Pulmonary artery endothelial cell (primary cell): Measurements from ENCODE around the gene DLGAP3. TPM values are rescaled to one million over a fixed set of nuclear protein-coding genes. Genes with fewer than 3 reads are reported as not detected.
A peak's percentile ranks its signal among the peaks of the same experiment; 100 is the strongest.

Experiments
- DNase-seq: peaks from one replicate; pipeline ENCODE4 v3.0.0-alpha.2; 2011; ENCODE audit warnings: low read depth, low spot score
- total RNA-seq: library from RNA; depleted of rRNA; stranded (reverse); fragments of >200 nt; gene quantifications from 2 replicates; pipeline ENCODE4 v1.2.3, GENCODE V29; 2014

The DLGAP3 gene
- total RNA-seq, 1 donor from 2014 or later = 0.33 TPM

GRCh38 chr1:34867415-34867814 is 62.0 kb downstream of the DLGAP3 start:
- no peak for DNase-seq

DNA sequence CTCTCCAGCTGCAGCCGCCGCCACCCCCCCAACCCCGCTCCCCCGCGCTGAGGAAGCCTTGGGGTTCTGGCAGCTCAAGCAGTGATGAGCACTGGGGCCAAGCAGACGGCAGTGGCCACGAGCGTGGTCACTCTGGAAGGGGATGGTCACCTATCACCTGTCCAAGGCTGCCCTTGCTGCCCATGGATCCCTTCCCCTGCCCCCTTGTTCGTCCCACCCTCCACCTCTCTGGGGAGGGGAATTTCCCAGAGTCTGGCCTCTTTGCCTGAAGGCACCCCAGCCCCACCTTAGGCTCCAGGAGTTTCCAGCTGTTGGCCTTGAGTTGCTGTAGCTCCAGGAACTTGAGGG is 62.7 kb downstream of the DLGAP3 start:
- no peak for DNase-seq

DNA sequence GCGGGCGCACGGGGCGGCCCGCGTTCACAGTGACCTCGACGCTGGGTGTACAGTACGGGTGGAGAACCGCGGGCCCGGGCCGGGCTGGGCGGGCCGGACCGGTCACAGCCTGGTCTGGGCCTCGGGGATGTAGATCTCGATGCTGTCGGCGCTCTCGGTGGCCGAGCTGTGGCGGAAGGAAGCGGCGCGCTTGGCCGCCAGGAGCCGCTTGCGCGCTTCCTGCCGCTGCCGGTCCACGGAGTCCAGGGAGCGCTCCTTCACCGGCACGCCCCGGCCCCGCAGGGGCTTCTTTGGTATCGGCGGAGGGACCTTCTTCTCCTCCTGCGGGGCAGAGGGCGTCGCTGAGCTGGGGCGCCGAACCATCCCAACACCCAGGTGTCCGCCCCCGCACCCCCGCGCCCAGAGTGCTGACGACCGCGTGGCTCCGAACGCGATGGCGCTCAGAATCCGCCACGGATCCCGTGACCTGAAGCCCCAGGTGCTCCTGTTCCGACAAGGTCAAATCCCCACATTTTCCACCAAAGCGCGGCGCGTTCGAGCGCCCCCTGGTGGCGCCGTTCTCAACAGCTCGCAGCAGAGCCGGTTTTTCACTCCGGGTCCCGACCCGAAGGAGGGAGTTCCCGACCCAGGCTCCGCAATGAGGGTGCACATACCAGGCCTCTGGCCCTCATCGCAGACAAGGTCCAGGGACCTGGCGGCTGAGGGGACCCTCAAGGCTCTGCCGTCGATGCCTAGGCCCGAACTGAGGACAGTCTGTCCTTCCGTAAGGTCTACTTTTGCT is 63.3 kb downstream of the DLGAP3 start:
- DNase-seq = no peak

GRCh38 chr1:34865573-34865972 is 63.9 kb downstream of the DLGAP3 start:
- DNase-seq = no peak

DNA sequence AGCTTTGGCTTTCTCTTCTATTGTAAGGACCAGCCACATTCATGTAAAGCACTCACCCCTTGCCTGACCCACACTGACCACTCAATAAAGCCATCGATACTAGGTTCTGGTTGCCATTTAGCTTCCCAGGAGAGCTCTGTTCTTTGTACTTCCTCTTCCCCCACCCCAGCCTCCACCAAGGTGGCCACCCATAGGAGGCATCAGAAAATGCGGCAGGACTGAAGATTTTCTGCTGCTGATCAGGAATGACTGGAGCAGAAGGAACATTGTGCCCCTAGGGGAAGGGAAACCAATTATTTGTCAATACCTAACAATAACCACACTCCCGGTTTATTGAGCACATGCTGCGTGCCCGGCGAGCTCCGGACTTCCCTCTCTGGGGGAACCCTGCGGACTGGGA is 64.7 kb downstream of the DLGAP3 start:
- DNase-seq = no peak

DNA sequence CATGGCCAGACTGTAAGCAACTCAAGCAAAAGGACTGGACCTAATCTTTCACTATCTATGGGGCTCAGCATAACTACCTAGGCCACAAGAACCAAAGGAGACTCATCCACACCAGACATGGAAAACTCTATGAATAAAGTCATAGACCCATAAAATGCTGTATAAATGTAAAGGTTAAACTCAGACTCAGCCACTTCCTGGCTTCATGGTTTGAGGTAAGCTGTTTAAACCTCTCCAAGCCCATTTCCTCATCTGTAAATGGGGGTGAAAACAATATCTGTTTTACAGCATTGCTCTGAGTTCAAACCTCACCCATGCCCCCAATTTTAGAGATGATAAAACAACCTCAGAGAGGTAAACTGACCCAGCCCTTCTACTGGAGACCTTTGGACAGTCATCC is 65.9 kb downstream of the DLGAP3 start:
- no peak for DNase-seq

- peak; percentile 80 for DNase-seq
Observed at GRCh38 chr1:34859446-34860200, 69.8 kb downstream of the DLGAP3 start, which contains the start of gene SMIM12. TSS of gene SMIM12 (minus strand) at chr1:34859749. CDS start at chr1:34855977, 3,772 bp downstream.

DNA sequence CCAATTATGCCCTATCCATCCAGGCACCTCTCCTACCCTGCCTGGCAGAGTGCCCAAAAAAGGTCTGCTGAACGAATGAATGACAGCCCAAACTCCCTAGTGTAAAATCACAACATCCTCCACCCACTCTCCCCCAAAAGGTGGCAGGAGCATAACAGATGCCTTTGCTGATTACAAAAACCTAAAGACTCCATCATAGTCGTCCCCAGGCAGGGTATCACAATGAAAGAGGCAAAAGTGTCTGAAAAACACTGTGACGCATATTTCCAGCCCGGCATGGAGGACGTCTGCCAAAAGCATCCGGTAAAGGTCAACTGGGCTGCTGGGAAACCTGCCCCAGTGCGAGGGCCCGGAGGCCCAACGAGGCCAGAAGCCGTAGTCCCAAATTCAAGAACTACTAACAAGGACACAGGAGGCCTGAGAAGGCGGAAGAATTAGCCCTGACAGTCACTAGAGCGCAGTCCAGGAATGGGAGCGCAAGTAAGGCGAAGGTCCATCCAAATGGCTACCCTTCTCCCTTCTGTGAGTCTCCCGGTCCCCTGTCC is 70.5 kb downstream of the DLGAP3 start:
- no peak for DNase-seq

DNA sequence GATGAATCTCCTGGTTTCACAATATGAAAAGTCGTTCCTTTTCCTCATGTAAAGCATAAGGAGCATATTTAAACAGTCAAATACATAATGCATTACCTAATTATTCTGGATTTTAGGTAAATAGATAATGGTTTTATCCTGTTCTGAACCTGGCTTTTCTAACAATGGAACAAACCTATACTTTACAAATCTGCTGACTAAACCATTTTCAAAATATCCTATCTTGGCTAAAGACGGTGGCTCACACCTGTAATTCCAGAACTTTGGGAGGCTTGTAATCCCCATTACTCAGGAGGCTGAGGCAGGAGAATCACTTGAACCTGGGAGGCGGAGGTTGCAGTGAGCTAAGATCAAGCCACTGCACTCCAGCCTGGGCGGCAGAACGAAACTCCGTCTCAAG is 72.8 kb downstream of the DLGAP3 start:
- no peak for DNase-seq

- DNase-seq = peak; percentile 92
Observed at GRCh38 chr1:34852677-34853217, 76.7 kb downstream of the DLGAP3 start.

GRCh38 chr1:34851431-34852105 is 77.9 kb downstream of the DLGAP3 start:
- DNase-seq = peak; percentile 54

DNA sequence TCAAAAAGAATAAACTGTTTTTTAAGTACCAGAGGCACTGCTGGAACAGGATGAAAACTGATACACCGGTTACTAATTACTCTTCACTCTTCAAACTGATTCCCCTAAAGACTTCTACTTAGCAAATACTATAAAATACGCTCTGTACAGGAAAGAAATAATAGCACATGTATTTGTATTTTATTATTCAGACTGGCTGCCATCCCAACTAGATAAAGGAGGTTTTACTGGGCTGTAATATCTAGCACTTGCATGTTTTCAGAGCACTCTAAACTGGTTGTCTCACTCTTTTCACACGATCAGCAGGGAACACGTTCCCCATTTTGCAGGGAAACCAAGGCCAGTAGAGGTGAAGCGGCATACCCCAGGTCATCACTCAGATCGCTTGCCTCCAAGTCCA is 79.1 kb downstream of the DLGAP3 start:
- DNase-seq = no peak

DNA sequence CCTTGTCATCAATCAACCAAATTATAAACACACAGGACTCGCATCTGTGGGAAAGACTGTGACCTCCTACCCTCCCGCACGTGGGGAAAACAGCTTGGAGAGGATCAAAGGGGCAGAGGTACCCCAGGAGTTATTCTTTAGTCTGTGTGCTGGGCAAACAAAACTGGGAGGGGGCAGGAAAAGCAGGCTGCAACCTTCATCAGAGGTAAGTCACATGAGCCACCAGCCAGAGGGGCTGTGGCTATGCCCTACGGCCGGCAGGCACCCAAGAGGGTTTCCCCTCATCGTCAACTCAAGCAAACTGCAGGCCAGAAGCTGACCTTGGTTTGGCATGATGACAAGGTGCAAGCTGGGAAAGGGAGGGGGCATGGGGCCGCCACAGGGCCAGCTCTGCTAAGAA is 82.4 kb downstream of the DLGAP3 start:
- no peak for DNase-seq

GRCh38 chr1:34846265-34846664 is 83.2 kb downstream of the DLGAP3 start:
- DNase-seq = no peak

DNA sequence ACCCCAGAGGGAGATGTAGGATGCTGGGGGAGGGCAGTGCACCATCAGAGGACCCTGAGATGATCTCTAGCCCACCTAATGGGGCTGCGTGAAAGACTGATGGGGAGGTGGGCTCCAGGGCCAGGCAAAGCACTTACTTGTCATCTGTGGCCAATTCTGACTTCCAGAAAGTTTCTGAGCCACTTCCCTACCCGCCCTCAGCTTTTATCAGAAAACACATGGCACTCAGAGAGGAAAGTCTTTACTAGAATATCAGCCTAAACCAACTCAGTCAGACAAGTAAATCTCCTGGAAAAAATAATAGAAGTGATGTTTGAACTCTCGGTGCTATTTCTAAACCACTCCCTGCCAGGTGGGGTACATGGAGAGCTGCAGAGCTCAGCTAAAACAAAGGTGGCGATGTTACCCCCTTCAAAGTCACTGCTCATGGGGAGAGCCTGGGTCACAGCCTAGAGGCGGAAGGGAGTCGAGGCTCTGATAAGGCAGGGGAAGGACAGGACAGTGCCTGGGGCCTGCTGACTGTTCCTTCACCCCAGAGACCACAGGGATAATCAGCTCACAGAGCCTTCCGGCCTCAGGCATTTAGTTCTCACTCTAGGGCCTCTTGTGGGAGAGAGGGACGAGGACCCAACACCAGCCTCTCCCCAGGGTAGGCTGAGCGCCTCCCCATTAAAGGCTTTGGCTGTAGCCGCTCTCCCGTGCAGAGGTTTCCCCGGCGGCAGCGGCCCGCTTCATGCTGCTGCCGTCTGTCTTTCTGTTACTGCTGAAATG is 84.1 kb downstream of the DLGAP3 start:
- no peak for DNase-seq

- peak; percentile 60 for DNase-seq
Observed at GRCh38 chr1:34844252-34844634, 85.2 kb downstream of the DLGAP3 start.

GRCh38 chr1:34843392-34844251 is 85.8 kb downstream of the DLGAP3 start:
- no peak for DNase-seq

GRCh38 chr1:34842952-34843371 is 86.5 kb downstream of the DLGAP3 start:
- DNase-seq = no peak

DNA sequence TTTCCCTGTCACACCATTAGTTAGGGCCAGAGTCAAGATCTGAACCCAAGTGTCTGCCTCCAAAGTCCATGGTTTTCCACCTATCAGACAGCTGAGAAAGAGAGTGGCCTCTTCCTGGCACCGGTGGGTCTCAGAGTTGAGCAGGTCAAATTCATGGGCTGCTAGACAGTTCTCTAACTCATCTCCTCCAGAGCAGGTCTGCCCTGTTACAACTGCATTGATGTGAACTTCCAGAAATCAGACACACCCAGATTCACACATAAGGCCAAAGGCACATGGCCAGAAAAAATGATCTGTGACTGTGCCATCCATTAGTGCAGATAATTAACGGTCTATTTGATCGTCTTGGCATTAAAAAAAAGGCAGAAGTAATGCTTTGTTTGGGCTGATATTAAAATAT is 87.4 kb downstream of the DLGAP3 start:
- no peak for DNase-seq

- no peak for DNase-seq
Observed at GRCh38 chr1:34840426-34840825, 89.0 kb downstream of the DLGAP3 start.
